Suppressor macrophage (primary cell): ENCODE results near the gene KBTBD4.
A peak's percentile ranks its signal among the peaks of the same experiment; 100 is the strongest.

Source experiments
- DNase-seq, 4 experiments: peaks; one replicate each; pipeline ENCODE4 v3.0.0-alpha.2; 2020 to 2022

Gene KBTBD4

GRCh38 chr11:47524291-47524874 lies 54.4 kb downstream of the KBTBD4 start:
- peak in 3 of 4 experiments; percentile 61 to 65 (median 63) for DNase-seq

DNA sequence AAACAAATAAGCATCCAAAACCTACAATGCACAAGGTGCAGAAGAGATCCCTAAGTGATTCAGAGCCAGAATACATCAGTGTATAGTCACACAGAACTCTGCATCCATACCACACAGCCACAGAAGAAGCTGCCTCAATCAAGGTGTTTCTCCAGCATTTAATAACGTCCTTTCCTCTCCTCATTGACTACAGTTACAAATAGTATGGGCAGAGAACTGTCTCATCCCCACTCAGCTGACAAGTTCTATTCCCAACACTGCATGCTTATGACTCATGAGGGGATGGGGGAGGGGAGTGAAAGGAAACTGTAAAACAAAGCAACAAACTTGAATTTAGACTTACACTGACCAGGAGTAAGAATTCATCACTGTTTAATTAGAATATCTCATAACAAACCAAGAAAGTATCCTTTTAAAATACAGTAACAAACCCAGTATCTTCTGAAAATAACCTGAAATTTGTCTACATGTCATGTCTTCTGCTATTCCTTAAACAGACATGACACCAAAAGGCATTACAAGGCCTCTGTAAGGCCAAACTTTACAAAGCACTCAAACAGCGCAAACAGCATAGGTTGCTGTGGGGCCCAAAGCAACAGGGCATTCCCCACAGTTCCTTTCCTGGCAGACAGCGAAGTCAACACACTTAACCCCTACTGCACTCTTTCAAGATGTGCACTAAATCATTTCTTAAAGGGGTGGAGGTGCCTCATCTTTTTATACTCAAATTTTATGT lies 55.1 kb downstream of the KBTBD4 start:
- DNase-seq: peak; percentile 63 to 86 (median 71)
